HG03039 (cell line): Measurements from ENCODE around the gene SUSD3.

Experiments
- ATAC-seq: cut with Tn5 transposase; IDR thresholded peaks from one replicate; pipeline ENCODE4 v1.9.1; 2021; ENCODE audit warnings: mild to moderate bottlenecking, moderate library complexity; ENCODE audit not compliant: unreplicated experiment

Gene SUSD3

GRCh38 chr9:93134015-93134739 is 75.7 kb downstream of the SUSD3 start, which contains the start of gene NINJ1:
TSS of gene NINJ1 (minus strand) at chr9:93134251. CDS start at chr9:93134217, 34 bp downstream.
- ATAC-seq: peak; percentile 60
